OCI-LY3 (cell line): ENCODE results near the gene ELF3.

ENCODE experiments used
- CTCF ChIP-seq: fragments of 200-600, 300-600 bp; sonication (generic); IDR thresholded peaks from 2 replicates; pipeline ENCODE4 v1.5.1; 2014; ENCODE audit warnings: antibody characterized with exemption, low read length, low read depth
- EZH2phosphoT487 ChIP-seq: fragments of 200-600 bp; shearing (Covaris generic); IDR thresholded peaks from 2 replicates; pipeline ENCODE4 v1.6.1; 2018; ENCODE audit warnings: antibody characterized with exemption, mixed run types, low read depth

GRCh38 chr1:202061055-202061454 is 50.7 kb downstream of the ELF3 start:
- TF ChIP-seq CTCF (no peak), EZH2phosphoT487 (no peak)
